Immature natural killer cell (primary cell): ENCODE measurements around the gene RFT1. TPM values are rescaled to one million over a fixed set of nuclear protein-coding genes. Genes with fewer than 3 reads are reported as not detected.
A peak's percentile ranks its signal among the peaks of the same experiment; 100 is the strongest.

ENCODE experiments used
- DNase-seq, 3 donors: peaks; one replicate each; pipeline ENCODE4 v3.0.0; 2022; ENCODE audit warnings: mixed read lengths in 1 of 3
- H3K27ac Mint-ChIP-seq, 6 donors: one replicate each; pipeline ENCODE4 v1.8.0; 2020; ENCODE audit warnings: mixed read lengths in 6 of 6, mild to moderate bottlenecking in 5 of 6, inconsistent platforms in 4 of 6, moderate library complexity in 3 of 6
- H3K27me3 Mint-ChIP-seq, 3 donors: one replicate each; pipeline ENCODE4 v1.8.0; 2020 to 2021; ENCODE audit warnings: low read depth in 3 of 3, mild to moderate bottlenecking in 3 of 3, mixed read lengths in 3 of 3, moderate library complexity in 3 of 3, inconsistent platforms in 1 of 3
- H3K36me3 Mint-ChIP-seq, 3 donors: one replicate each; pipeline ENCODE4 v1.8.0; 2020; ENCODE audit warnings: mixed read lengths in 3 of 3, inconsistent platforms in 2 of 3, mild to moderate bottlenecking in 2 of 3
- H3K4me1 Mint-ChIP-seq, 2 donors: one replicate each; pipeline ENCODE4 v1.8.0; 2020; ENCODE audit warnings: inconsistent platforms in 2 of 2, mild to moderate bottlenecking in 2 of 2, mixed read lengths in 2 of 2, moderate library complexity in 1 of 2
- H3K4me3 Mint-ChIP-seq, 5 donors: one replicate each; pipeline ENCODE4 v1.8.0; 2020; ENCODE audit warnings: mild to moderate bottlenecking in 5 of 5, mixed read lengths in 5 of 5, inconsistent platforms in 3 of 5, moderate library complexity in 3 of 5
- H3K9me3 Mint-ChIP-seq, 6 donors: one replicate each; pipeline ENCODE4 v1.8.0; 2020; ENCODE audit warnings: mild to moderate bottlenecking in 6 of 6, mixed read lengths in 6 of 6, inconsistent platforms in 4 of 6, moderate library complexity in 3 of 6
- polyA plus RNA-seq, 3 donors: library from polyadenylated mRNA; unstranded; fragments of 300-500 nt; fragmentation: Illumina TruSeq; gene quantifications; one replicate each; pipeline ENCODE4 v1.2.3, GENCODE V29; 2021

Gene RFT1
- 10 to 100 TPM; 14.2 to 29.2 (median 21.7) TPM for polyA plus RNA-seq

- Mint-ChIP-seq H3K9me3 (no peaks in the 10 kb centered on the region), H3K4me1 (peaks cover 22 to 31% of the 10 kb centered on the region in 2 donors), H3K27ac (peak within 1 kb of the TSS; percentile 97 to 100 (median 99)), H3K27me3 (peaks cover 7 to 9% (median 7%) of the 10 kb centered on the region in 3 donors), H3K4me3 (peak within 1 kb of the TSS; percentile 87 to 96 (median 90)), H3K36me3 (no peaks in the 10 kb centered on the region)
- peak; percentile 96 to 97 (median 97) for DNase-seq
Measured at GRCh38 chr3:53130179-53131061, at the start of gene RFT1. Gene RFT1, minus strand, starts transcription at chr3:53130435. Its CDS starts 35 bp downstream, at chr3:53130400.

DNA sequence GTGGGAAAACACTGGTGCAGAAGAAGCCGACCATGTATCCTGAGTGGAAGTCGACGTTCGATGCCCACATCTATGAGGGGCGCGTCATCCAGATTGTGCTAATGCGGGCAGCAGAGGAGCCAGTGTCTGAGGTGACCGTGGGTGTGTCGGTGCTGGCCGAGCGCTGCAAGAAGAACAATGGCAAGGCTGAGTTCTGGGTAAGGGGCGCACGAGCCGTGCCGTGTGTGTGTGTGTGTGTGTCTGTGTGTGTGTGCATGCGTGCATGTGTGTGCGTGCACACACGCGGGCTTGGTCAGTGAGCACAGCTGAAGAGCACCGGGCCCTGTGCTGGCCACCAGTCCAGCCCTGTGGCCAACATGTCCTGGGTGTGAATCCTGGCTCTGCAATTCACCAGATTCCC lies 49.3 kb upstream of the RFT1 start:
- H3K27me3 Mint-ChIP-seq, result peaks cover 0 to 2% (median 1%) of the 10 kb centered on the region in 3 donors
- DNase-seq, result no peak
- peaks cover under 1 to 2% of the 10 kb centered on the region in 2 donors for H3K4me1 Mint-ChIP-seq
- no peaks in the 10 kb centered on the region for H3K9me3 Mint-ChIP-seq
- no peak overlapping the region for H3K4me3 Mint-ChIP-seq
- H3K27ac Mint-ChIP-seq, result no peak overlapping the region
- peaks cover 3 to 15% (median 6%) of the 10 kb centered on the region in 3 donors for H3K36me3 Mint-ChIP-seq

- Mint-ChIP-seq H3K9me3 (no peaks in the 10 kb centered on the region), H3K36me3 (peaks cover 3 to 15% (median 6%) of the 10 kb centered on the region in 3 donors), H3K27me3 (peaks cover 0 to 2% (median 1%) of the 10 kb centered on the region in 3 donors), H3K4me1 (peaks cover 5 to 12% of the 10 kb centered on the region in 2 donors), H3K27ac (no peak overlapping the region), H3K4me3 (no peak overlapping the region)
- no peak for DNase-seq
Measured at GRCh38 chr3:53178246-53178645, 48.0 kb upstream of the RFT1 start.

DNA sequence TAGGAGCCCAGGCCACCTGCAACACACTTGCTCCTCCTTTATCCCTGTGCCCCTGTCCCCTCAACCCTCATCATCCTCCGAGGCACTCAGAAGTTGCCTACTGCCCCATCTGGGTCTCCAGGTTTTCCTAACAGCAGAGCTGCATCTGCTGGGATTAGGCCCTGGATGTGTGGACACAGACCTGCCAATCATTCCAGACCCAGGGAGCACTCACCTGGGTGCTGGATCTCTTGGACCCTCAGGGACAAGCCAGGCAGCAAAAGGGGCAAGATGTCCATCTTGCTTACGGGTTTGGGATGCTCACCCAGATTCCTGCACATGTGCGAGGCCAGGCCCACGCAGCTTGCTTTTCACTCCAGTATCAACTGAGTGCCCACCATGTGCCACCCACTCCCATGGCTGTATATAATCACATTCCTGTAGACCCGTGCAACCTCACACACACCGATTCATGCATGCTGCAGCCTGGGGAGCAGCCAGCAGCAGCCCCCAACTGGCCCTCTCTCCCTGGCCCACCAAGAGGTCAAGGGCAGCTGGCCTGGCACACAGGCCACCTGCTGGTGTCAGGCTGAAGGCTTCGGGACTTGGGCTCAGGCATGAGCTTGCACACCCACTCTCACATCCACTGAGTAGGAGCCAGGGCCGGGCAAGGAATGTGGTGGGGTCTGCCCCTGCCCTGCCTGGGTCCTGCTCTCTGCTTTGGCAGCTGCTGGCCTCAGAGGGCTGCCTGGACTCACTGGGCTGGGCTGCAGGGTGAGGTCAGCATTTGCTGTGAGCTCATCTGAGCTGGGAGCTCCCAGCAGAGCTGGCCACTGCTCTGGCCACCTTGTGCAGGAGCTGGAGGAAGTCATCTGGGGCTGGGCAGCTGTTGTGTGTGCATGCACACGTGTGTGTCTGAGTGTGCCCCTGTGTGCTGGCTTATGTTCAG lies 45.6 kb upstream of the RFT1 start:
- Mint-ChIP-seq H3K36me3 (peaks cover 0 to 15% (median 6%) of the 10 kb centered on the region in 3 donors), H3K9me3 (no peaks in the 10 kb centered on the region), H3K27me3 (peaks cover 0 to 4% (median 3%) of the 10 kb centered on the region in 3 donors), H3K4me1 (peaks cover 21 to 22% of the 10 kb centered on the region in 2 donors), H3K27ac (peak overlapping the region in 1 of 6 donors; percentile 40), H3K4me3 (no peak overlapping the region)
- DNase-seq, result no peak

GRCh38 chr3:53174346-53175250 lies 44.4 kb upstream of the RFT1 start:
- H3K4me1 Mint-ChIP-seq, result peaks cover 34 to 35% of the 10 kb centered on the region in 2 donors
- no peak overlapping the region for H3K4me3 Mint-ChIP-seq
- no peak overlapping the region for H3K27ac Mint-ChIP-seq
- H3K27me3 Mint-ChIP-seq, result peaks cover 0 to 4% (median 3%) of the 10 kb centered on the region in 3 donors
- H3K36me3 Mint-ChIP-seq, result peaks cover 0 to 11% (median 6%) of the 10 kb centered on the region in 3 donors
- DNase-seq, result no peak
- no peaks in the 10 kb centered on the region for H3K9me3 Mint-ChIP-seq

DNA sequence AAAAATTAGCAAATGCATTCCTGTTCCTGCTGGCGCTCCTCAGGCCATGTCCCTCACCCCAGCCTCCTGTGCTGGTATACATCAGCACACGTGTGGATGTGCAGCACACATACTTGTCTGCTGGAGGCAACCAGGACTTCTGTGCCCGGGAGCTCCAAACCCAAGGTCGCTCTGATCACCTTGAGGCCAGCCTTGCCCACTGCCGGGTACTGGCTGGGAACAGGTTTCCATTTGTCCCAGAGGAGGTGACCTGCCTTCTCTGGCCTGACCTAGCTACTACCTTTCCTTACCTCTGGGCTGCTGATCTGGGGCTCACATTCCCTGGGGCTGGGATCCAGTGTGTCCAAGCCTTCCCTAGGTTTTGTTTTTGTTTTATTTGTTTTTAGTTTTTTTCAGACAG lies 42.9 kb upstream of the RFT1 start:
- no peak for DNase-seq
- no peak overlapping the region for H3K4me3 Mint-ChIP-seq
- H3K9me3 Mint-ChIP-seq, result no peaks in the 10 kb centered on the region
- H3K36me3 Mint-ChIP-seq, result peaks cover 0 to 3% (median 0%) of the 10 kb centered on the region in 3 donors
- peak overlapping the region in 1 of 6 donors; percentile 19 for H3K27ac Mint-ChIP-seq
- peaks cover 0 to 3% (median 1%) of the 10 kb centered on the region in 3 donors for H3K27me3 Mint-ChIP-seq
- H3K4me1 Mint-ChIP-seq, result peaks cover 49 to 50% of the 10 kb centered on the region in 2 donors

GRCh38 chr3:53171827-53172505 lies 41.7 kb upstream of the RFT1 start:
- Mint-ChIP-seq H3K27ac (peak overlapping the region in 3 of 6 donors; percentile 4 to 68 (median 24)), H3K9me3 (no peaks in the 10 kb centered on the region), H3K4me3 (peak overlapping the region in 1 of 5 donors; percentile 10), H3K4me1 (peaks cover 59 to 61% of the 10 kb centered on the region in 2 donors), H3K27me3 (peaks cover 0 to 3% (median 1%) of the 10 kb centered on the region in 3 donors), H3K36me3 (no peaks in the 10 kb centered on the region)
- no peak for DNase-seq

- peaks cover 0 to 3% (median 1%) of the 10 kb centered on the region in 3 donors for H3K27me3 Mint-ChIP-seq
- peak overlapping the region in 3 of 6 donors; percentile 15 to 53 (median 49) for H3K27ac Mint-ChIP-seq
- peak overlapping the region in 3 of 5 donors; percentile 52 to 69 (median 62) for H3K4me3 Mint-ChIP-seq
- no peaks in the 10 kb centered on the region for H3K36me3 Mint-ChIP-seq
- H3K9me3 Mint-ChIP-seq, result no peaks in the 10 kb centered on the region
- no peak for DNase-seq
- H3K4me1 Mint-ChIP-seq, result peaks cover 68 to 70% of the 10 kb centered on the region in 2 donors
Measured at GRCh38 chr3:53171064-53171418, 40.8 kb upstream of the RFT1 start.

GRCh38 chr3:53170325-53171063 lies 40.3 kb upstream of the RFT1 start:
- Mint-ChIP-seq H3K27ac (peak overlapping the region; percentile 15 to 78 (median 51)), H3K4me1 (peaks cover 71 to 74% of the 10 kb centered on the region in 2 donors), H3K4me3 (peak overlapping the region in 4 of 5 donors; percentile 47 to 69 (median 57)), H3K27me3 (peaks cover 0 to 3% (median 1%) of the 10 kb centered on the region in 3 donors), H3K9me3 (no peaks in the 10 kb centered on the region), H3K36me3 (no peaks in the 10 kb centered on the region)
- DNase-seq, result peak in 1 of 3 donors; percentile 25

DNA sequence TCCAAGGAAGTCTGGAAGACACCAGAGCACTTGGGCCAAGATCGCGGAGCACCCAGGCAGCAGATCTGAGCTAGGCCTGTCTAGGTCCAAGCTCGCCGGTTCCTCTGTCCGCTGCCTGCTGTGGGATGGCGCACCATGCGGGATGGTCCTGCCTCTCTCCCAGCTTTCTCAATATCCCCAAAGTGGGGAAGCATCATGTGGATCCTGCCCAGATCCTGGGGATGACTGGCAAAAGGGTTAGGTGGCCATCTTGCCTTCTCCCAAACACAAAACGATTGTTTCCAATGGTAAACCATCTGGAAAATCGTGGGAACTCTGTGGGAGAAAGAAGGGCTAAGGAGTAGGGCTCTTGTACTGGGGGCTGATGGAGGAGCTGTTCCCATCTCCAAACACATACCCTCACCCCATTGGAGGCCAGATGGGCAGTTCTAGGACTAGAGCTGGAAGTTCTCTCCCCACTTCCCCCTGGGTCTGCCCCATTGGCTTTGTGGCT lies 39.6 kb upstream of the RFT1 start:
- H3K4me1 Mint-ChIP-seq, result peaks cover 72 to 79% of the 10 kb centered on the region in 2 donors
- no peaks in the 10 kb centered on the region for H3K36me3 Mint-ChIP-seq
- peaks cover 0 to 1% (median 1%) of the 10 kb centered on the region in 3 donors for H3K27me3 Mint-ChIP-seq
- no peaks in the 10 kb centered on the region for H3K9me3 Mint-ChIP-seq
- DNase-seq, result peak in 1 of 3 donors; percentile 20
- peak overlapping the region in 3 of 5 donors; percentile 47 to 62 (median 52) for H3K4me3 Mint-ChIP-seq
- no peak overlapping the region for H3K27ac Mint-ChIP-seq

GRCh38 chr3:53169045-53169831 lies 39.0 kb upstream of the RFT1 start:
- Mint-ChIP-seq H3K4me1 (peaks cover 71 to 81% of the 10 kb centered on the region in 2 donors), H3K27ac (peak overlapping the region; percentile 25 to 74 (median 64)), H3K4me3 (peak overlapping the region in 4 of 5 donors; percentile 10 to 65 (median 30)), H3K27me3 (peaks cover 0 to 1% (median 1%) of the 10 kb centered on the region in 3 donors), H3K9me3 (no peaks in the 10 kb centered on the region), H3K36me3 (no peaks in the 10 kb centered on the region)
- no peak for DNase-seq
